ENCODE results near the gene TMEM82.

The TMEM82 gene

GRCh38 chr1:15758343-15758931 is 16.1 kb downstream of the TMEM82 start, which contains the start of gene FBLIM1:
TSS of gene FBLIM1 (plus strand) at chr1:15758795. CDS start at chr1:15764984, 6,189 bp downstream.
- no peak for DNase-seq

- DNase-seq, result peak; percentile 20
Measured at GRCh38 chr1:15758953-15759661, 16.8 kb downstream of the TMEM82 start.

- no peak for DNase-seq
Measured at GRCh38 chr1:15760520-15761211, 18.4 kb downstream of the TMEM82 start.

GRCh38 chr1:15761366-15762128 is 19.2 kb downstream of the TMEM82 start:
- no peak for DNase-seq

GRCh38 chr1:15762546-15762945 is 20.2 kb downstream of the TMEM82 start:
- no peak for DNase-seq

- DNase-seq, result no peak
Measured at GRCh38 chr1:15764269-15764764, 22.0 kb downstream of the TMEM82 start.

- DNase-seq, result no peak
Measured at GRCh38 chr1:15764890-15765289, 22.6 kb downstream of the TMEM82 start.

GRCh38 chr1:15765495-15766194 is 23.3 kb downstream of the TMEM82 start:
- DNase-seq, result no peak

- no peak for DNase-seq
Measured at GRCh38 chr1:15767941-15768340, 25.6 kb downstream of the TMEM82 start.

GRCh38 chr1:15768388-15768787 is 26.1 kb downstream of the TMEM82 start:
- DNase-seq, result no peak

- no peak for DNase-seq
Measured at GRCh38 chr1:15770313-15770962, 28.1 kb downstream of the TMEM82 start.

GRCh38 chr1:15771836-15772515 is 29.7 kb downstream of the TMEM82 start:
- DNase-seq, result no peak

GRCh38 chr1:15775706-15776105 is 33.4 kb downstream of the TMEM82 start:
- DNase-seq, result no peak

GRCh38 chr1:15777909-15778707 is 35.8 kb downstream of the TMEM82 start:
- no peak for DNase-seq

- DNase-seq, result no peak
Measured at GRCh38 chr1:15785683-15786082, 43.4 kb downstream of the TMEM82 start.

GRCh38 chr1:15786581-15786980 is 44.3 kb downstream of the TMEM82 start:
- DNase-seq, result no peak

- DNase-seq, result no peak
Measured at GRCh38 chr1:15788624-15789301, 46.5 kb downstream of the TMEM82 start.

GRCh38 chr1:15796086-15796462 is 53.8 kb downstream of the TMEM82 start:
- no peak for DNase-seq

All from stimulated activated CD4-positive, alpha-beta T cell treated with anti-CD3 and anti-CD28 coated beads, Interleukin-15, amount 100 ng/mL, for 24 hours (primary cell).